Measurements from ENCODE around the gene MORC1. TPM values are rescaled to one million over a fixed set of nuclear protein-coding genes. Genes with fewer than 3 reads are reported as not detected.

Gene MORC1
- total RNA-seq, 1 donor from 2014 or later: not detected

GRCh38 chr3:108940568-108941263, 177.2 kb downstream of the MORC1 start:
- H3K9me3 Mint-ChIP-seq (ENCODE audit: unreplicated experiment): no peaks in the 10 kb centered on the region
- no peaks in the 10 kb centered on the region for H3K36me3 Mint-ChIP-seq (ENCODE audit: unreplicated experiment)
- no peak for TF ChIP-seq CTCF (IDR thresholded peaks at IDR 0.05)
- H3K27me3 Mint-ChIP-seq (ENCODE audit: unreplicated experiment): peaks cover 4% of the 10 kb centered on the region
- DNase-seq (ENCODE audit: extremely low spot score, unreplicated experiment): no peak
- H3K4me3 Mint-ChIP-seq (ENCODE audit: unreplicated experiment): no peak overlapping the region
- no peaks in the 10 kb centered on the region for H3K4me1 Mint-ChIP-seq (ENCODE audit: unreplicated experiment)
- no peak overlapping the region for H3K27ac Mint-ChIP-seq (ENCODE audit: unreplicated experiment)

GRCh38 chr3:108940166-108940565, 177.8 kb downstream of the MORC1 start:
- no peak overlapping the region for H3K4me3 Mint-ChIP-seq (ENCODE audit: unreplicated experiment)
- no peak for TF ChIP-seq CTCF (IDR thresholded peaks at IDR 0.05)
- H3K36me3 Mint-ChIP-seq (ENCODE audit: unreplicated experiment): no peaks in the 10 kb centered on the region
- H3K9me3 Mint-ChIP-seq (ENCODE audit: unreplicated experiment): no peaks in the 10 kb centered on the region
- no peak for DNase-seq (ENCODE audit: extremely low spot score, unreplicated experiment)
- H3K27ac Mint-ChIP-seq (ENCODE audit: unreplicated experiment): no peak overlapping the region
- H3K4me1 Mint-ChIP-seq (ENCODE audit: unreplicated experiment): no peaks in the 10 kb centered on the region
- H3K27me3 Mint-ChIP-seq (ENCODE audit: unreplicated experiment): peaks cover 4% of the 10 kb centered on the region

- Mint-ChIP-seq H3K27me3 (ENCODE audit: unreplicated experiment) (peaks cover 4% of the 10 kb centered on the region), H3K27ac (ENCODE audit: unreplicated experiment) (no peak overlapping the region), H3K9me3 (ENCODE audit: unreplicated experiment) (no peaks in the 10 kb centered on the region), H3K4me1 (ENCODE audit: unreplicated experiment) (no peaks in the 10 kb centered on the region), H3K36me3 (ENCODE audit: unreplicated experiment) (no peaks in the 10 kb centered on the region), H3K4me3 (ENCODE audit: unreplicated experiment) (no peak overlapping the region)
- DNase-seq (ENCODE audit: extremely low spot score, unreplicated experiment): no peak
- no peak for TF ChIP-seq CTCF (IDR thresholded peaks at IDR 0.05)
These were observed 180.8 kb downstream of the MORC1 start for GRCh38 chr3:108936924-108937689.

GRCh38 chr3:108931035-108931434, 186.9 kb downstream of the MORC1 start:
- no peaks in the 10 kb centered on the region for H3K27me3 Mint-ChIP-seq (ENCODE audit: unreplicated experiment)
- H3K4me3 Mint-ChIP-seq (ENCODE audit: unreplicated experiment): no peak overlapping the region
- DNase-seq (ENCODE audit: extremely low spot score, unreplicated experiment): no peak
- no peaks in the 10 kb centered on the region for H3K36me3 Mint-ChIP-seq (ENCODE audit: unreplicated experiment)
- no peak for TF ChIP-seq CTCF (IDR thresholded peaks at IDR 0.05)
- H3K9me3 Mint-ChIP-seq (ENCODE audit: unreplicated experiment): no peaks in the 10 kb centered on the region
- no peak overlapping the region for H3K27ac Mint-ChIP-seq (ENCODE audit: unreplicated experiment)
- no peaks in the 10 kb centered on the region for H3K4me1 Mint-ChIP-seq (ENCODE audit: unreplicated experiment)

GRCh38 chr3:108918866-108919265, 199.1 kb downstream of the MORC1 start:
- Mint-ChIP-seq H3K36me3 (ENCODE audit: unreplicated experiment) (no peaks in the 10 kb centered on the region), H3K4me3 (ENCODE audit: unreplicated experiment) (no peak overlapping the region), H3K27ac (ENCODE audit: unreplicated experiment) (no peak overlapping the region), H3K9me3 (ENCODE audit: unreplicated experiment) (peaks cover 9% of the 10 kb centered on the region), H3K27me3 (ENCODE audit: unreplicated experiment) (peaks cover 35% of the 10 kb centered on the region), H3K4me1 (ENCODE audit: unreplicated experiment) (no peaks in the 10 kb centered on the region)
- no peak for TF ChIP-seq CTCF (IDR thresholded peaks at IDR 0.05)
- no peak for DNase-seq (ENCODE audit: extremely low spot score, unreplicated experiment)
